ENCODE results near the gene CSNK1G2. TPM values are rescaled to one million over a fixed set of nuclear protein-coding genes. Genes with fewer than 3 reads are reported as not detected.

Gene CSNK1G2
- total RNA-seq, 1 experiment from 2014 or later, result 126 TPM

DNA sequence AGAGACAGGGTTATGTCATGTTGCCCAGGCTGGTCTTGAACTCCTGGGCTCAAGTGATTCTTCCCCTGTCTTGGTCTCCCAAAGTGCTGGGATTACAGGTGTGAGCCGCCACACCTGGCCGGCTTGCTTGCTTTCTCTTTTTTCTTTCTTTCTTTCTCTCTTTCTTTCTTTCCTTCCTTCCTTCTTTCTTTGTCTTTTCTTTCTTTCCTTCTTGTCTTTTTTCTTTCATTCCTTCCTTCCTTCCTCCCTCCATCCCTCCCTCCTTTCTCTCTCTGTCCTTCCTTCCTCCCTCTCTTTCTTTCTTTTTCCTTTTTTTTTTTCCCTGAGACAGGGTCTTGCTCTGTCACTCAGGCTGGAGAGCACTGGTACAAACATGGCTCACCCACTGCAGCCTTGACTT is 81.3 kb downstream of the CSNK1G2 start:
- H3K4me3 Mint-ChIP-seq, result no peak overlapping the region
- TF ChIP-seq GTF2I (CRISPR knock-in tag; conservative IDR thresholded peaks at IDR 0.05) (no peak), ATF2 (CRISPR knock-in tag; IDR thresholded peaks at IDR 0.05; ENCODE audit: borderline replicate concordance, low read depth) (no peak), NR1H2 (CRISPR knock-in tag; IDR thresholded peaks at IDR 0.05) (no peak), MYBL2 (CRISPR knock-in tag; IDR thresholded peaks at IDR 0.05) (no peak), RORB (CRISPR knock-in tag; IDR thresholded peaks at IDR 0.05) (no peak), SP1 (CRISPR knock-in tag; conservative IDR thresholded peaks at IDR 0.05) (no peak), NR2C2 (CRISPR knock-in tag; IDR thresholded peaks at IDR 0.05) (no peak)
- TF ChIP-seq, protein P1, sequence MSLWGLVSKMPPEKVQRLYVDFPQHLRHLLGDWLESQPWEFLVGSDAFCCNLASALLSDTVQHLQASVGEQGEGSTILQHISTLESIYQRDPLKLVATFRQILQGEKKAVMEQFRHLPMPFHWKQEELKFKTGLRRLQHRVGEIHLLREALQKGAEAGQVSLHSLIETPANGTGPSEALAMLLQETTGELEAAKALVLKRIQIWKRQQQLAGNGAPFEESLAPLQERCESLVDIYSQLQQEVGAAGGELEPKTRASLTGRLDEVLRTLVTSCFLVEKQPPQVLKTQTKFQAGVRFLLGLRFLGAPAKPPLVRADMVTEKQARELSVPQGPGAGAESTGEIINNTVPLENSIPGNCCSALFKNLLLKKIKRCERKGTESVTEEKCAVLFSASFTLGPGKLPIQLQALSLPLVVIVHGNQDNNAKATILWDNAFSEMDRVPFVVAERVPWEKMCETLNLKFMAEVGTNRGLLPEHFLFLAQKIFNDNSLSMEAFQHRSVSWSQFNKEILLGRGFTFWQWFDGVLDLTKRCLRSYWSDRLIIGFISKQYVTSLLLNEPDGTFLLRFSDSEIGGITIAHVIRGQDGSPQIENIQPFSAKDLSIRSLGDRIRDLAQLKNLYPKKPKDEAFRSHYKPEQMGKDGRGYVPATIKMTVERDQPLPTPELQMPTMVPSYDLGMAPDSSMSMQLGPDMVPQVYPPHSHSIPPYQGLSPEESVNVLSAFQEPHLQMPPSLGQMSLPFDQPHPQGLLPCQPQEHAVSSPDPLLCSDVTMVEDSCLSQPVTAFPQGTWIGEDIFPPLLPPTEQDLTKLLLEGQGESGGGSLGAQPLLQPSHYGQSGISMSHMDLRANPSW (CRISPR knock-in tag; conservative IDR thresholded peaks at IDR 0.05; ENCODE audit: low read depth), result no peak
- ATAC-seq (no peak), DNase-seq (ENCODE audit: low spot score) (no peak)
- no peak overlapping the region for H3K27ac Mint-ChIP-seq
- no peaks in the 10 kb centered on the region for H3K4me1 Mint-ChIP-seq
- POLR2A ChIA-PET, result no interaction called here
- H3K27me3 Mint-ChIP-seq (ENCODE audit: low read depth), result peaks cover 17% of the 10 kb centered on the region
- CTCF ChIA-PET, result interaction anchor here (0.7 kb wide), 1 partner anchor 73 kb away, joined by 3 read pairs; no protein-coding TSS in a partner anchor
- H3K9me3 Mint-ChIP-seq, result peaks cover 9% of the 10 kb centered on the region; the same call in 1 of the 2 replicates
- H3K36me3 Mint-ChIP-seq, result peaks cover 10% of the 10 kb centered on the region

GRCh38 chr19:2026770-2027169 is 85.8 kb downstream of the CSNK1G2 start:
- POLR2A ChIA-PET, result no interaction called here
- no peak for ATAC-seq

More at GRCh38 chr19:2026770-2027169, 85.8 kb downstream of the CSNK1G2 start:
- Mint-ChIP-seq H3K27me3 (ENCODE audit: low read depth) (peaks cover 13% of the 10 kb centered on the region), H3K27ac (no peak overlapping the region), H3K4me1 (peaks cover 4% of the 10 kb centered on the region), H3K4me3 (no peak overlapping the region), H3K36me3 (peaks cover 10% of the 10 kb centered on the region), H3K9me3 (peaks cover 9% of the 10 kb centered on the region; the same call in 1 of the 2 replicates)
- CTCF ChIA-PET, result no interaction called here
- no peak for DNase-seq (ENCODE audit: low spot score)
- TF ChIP-seq HMGA2 (CRISPR knock-in tag; IDR thresholded peaks at IDR 0.05) (no peak), CBFB (CRISPR knock-in tag; IDR thresholded peaks at IDR 0.05; ENCODE audit: low read depth) (no peak), ELF4 (CRISPR knock-in tag; IDR thresholded peaks at IDR 0.05; ENCODE audit: low read depth) (no peak), MYBL2 (CRISPR knock-in tag; IDR thresholded peaks at IDR 0.05) (no peak), ZNF512 (CRISPR knock-in tag; IDR thresholded peaks at IDR 0.05; ENCODE audit: borderline replicate concordance) (no peak), ESRRA (CRISPR knock-in tag; IDR thresholded peaks at IDR 0.05; ENCODE audit: borderline replicate concordance) (no peak), CREM (CRISPR knock-in tag; IDR thresholded peaks at IDR 0.05) (no peak), GTF2I (CRISPR knock-in tag; conservative IDR thresholded peaks at IDR 0.05) (no peak), JUN (CRISPR knock-in tag; IDR thresholded peaks at IDR 0.05) (no peak), SMAD3 (CRISPR knock-in tag; IDR thresholded peaks at IDR 0.05; ENCODE audit: borderline replicate concordance) (no peak), ZNF317 (CRISPR knock-in tag; IDR thresholded peaks at IDR 0.05; ENCODE audit: borderline replicate concordance, low read depth) (no peak), PRDM15 (CRISPR knock-in tag; IDR thresholded peaks at IDR 0.05) (no peak), NFE2L1 (CRISPR knock-in tag; IDR thresholded peaks at IDR 0.05) (no peak)
- TF ChIP-seq, protein P2, sequence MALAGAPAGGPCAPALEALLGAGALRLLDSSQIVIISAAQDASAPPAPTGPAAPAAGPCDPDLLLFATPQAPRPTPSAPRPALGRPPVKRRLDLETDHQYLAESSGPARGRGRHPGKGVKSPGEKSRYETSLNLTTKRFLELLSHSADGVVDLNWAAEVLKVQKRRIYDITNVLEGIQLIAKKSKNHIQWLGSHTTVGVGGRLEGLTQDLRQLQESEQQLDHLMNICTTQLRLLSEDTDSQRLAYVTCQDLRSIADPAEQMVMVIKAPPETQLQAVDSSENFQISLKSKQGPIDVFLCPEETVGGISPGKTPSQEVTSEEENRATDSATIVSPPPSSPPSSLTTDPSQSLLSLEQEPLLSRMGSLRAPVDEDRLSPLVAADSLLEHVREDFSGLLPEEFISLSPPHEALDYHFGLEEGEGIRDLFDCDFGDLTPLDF (CRISPR knock-in tag; IDR thresholded peaks at IDR 0.05), result no peak
- TF ChIP-seq, protein P3, sequence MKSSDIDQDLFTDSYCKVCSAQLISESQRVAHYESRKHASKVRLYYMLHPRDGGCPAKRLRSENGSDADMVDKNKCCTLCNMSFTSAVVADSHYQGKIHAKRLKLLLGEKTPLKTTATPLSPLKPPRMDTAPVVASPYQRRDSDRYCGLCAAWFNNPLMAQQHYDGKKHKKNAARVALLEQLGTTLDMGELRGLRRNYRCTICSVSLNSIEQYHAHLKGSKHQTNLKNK (CRISPR knock-in tag; IDR thresholded peaks at IDR 0.05), result no peak
- TF ChIP-seq, protein P4, sequence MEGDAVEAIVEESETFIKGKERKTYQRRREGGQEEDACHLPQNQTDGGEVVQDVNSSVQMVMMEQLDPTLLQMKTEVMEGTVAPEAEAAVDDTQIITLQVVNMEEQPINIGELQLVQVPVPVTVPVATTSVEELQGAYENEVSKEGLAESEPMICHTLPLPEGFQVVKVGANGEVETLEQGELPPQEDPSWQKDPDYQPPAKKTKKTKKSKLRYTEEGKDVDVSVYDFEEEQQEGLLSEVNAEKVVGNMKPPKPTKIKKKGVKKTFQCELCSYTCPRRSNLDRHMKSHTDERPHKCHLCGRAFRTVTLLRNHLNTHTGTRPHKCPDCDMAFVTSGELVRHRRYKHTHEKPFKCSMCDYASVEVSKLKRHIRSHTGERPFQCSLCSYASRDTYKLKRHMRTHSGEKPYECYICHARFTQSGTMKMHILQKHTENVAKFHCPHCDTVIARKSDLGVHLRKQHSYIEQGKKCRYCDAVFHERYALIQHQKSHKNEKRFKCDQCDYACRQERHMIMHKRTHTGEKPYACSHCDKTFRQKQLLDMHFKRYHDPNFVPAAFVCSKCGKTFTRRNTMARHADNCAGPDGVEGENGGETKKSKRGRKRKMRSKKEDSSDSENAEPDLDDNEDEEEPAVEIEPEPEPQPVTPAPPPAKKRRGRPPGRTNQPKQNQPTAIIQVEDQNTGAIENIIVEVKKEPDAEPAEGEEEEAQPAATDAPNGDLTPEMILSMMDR (IDR thresholded peaks at IDR 0.05), result no peak

Data from WTC11 (cell line).